Neutrophil (primary cell): ENCODE results near the gene FLT1.

ENCODE experiments used
- H3K27ac ChIP-seq: fragments of 200-600 bp; sonication (generic); 2 replicates; pipeline ENCODE4 v1.5.1; 2016; ENCODE audit warnings: mild to moderate bottlenecking, moderate library complexity
- H3K27me3 ChIP-seq: fragments of 200-600 bp; sonication (generic); 2 replicates; pipeline ENCODE4 v1.6.0; 2016; ENCODE audit warnings: mild to moderate bottlenecking
- H3K36me3 ChIP-seq: fragments of 200-600 bp; sonication (generic); 2 replicates; pipeline ENCODE4 v1.5.1; 2017
- H3K4me1 ChIP-seq, 2 experiments: fragments of 200-600 bp in 1 of 2; sonication (generic) in 1 of 2; 1 replicate in 1 of 2; 2 replicates in 1 of 2; pipeline versions ENCODE4 v1.5.1 to v1.6.1; 2013 to 2016; ENCODE audit warnings: low read depth in 1 of 2, low read length in 1 of 2, mild to moderate bottlenecking in 1 of 2, moderate library complexity in 1 of 2; ENCODE audit not compliant: control insufficient read depth in 1 of 2, insufficient read depth in 1 of 2
- H3K4me3 ChIP-seq, 2 experiments: fragments of 200-600 bp in 1 of 2; sonication (generic) in 1 of 2; 1 replicate in 1 of 2; 2 replicates in 1 of 2; pipeline ENCODE4 v1.5.1; 2013 to 2016; ENCODE audit warnings: low read depth in 1 of 2, low read length in 1 of 2, mild to moderate bottlenecking in 1 of 2, moderate library complexity in 1 of 2
- H3K9me3 ChIP-seq: fragments of 200-600 bp; sonication (generic); 2 replicates; pipeline ENCODE4 v1.5.1; 2016
- CTCF ChIP-seq: fragments of 200-600 bp; sonication (generic); IDR thresholded peaks from 2 replicates; pipeline ENCODE4 v1.5.1; 2016; ENCODE audit warnings: antibody characterized with exemption

The FLT1 gene

DNA sequence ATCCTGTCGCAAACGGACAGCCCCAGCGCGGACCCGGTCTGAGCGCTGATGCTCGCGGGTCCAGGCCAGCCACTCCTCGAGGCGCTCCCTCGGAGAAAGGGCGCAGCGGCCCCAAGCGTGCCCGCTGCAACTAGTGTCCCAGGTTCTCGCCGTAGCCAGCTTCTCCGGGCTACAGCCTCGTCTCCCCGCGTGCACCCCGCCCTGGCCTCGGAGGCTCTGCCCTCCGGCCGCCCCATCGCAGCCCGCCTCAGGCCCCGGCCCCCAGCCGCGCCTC lies 487 bp downstream of the FLT1 start:
- H3K4me1 ChIP-seq = peaks cover 38 to 43% of the 10 kb centered on the region in 2 experiments
- no peak for TF ChIP-seq CTCF
- H3K36me3 ChIP-seq = no peaks in the 10 kb centered on the region
- peak overlapping the region; percentile 64 to 73 for H3K4me3 ChIP-seq
- H3K9me3 ChIP-seq = no peaks in the 10 kb centered on the region
- peaks cover 92% of the 10 kb centered on the region for H3K27me3 ChIP-seq
- no peak overlapping the region for H3K27ac ChIP-seq

- Histone ChIP-seq H3K4me1 (peaks cover 42 to 48% of the 10 kb centered on the region in 2 experiments), H3K27me3 (peaks cover 98% of the 10 kb centered on the region), H3K36me3 (no peaks in the 10 kb centered on the region), H3K4me3 (peak overlapping the region; percentile 64 to 73), H3K27ac (no peak overlapping the region), H3K9me3 (no peaks in the 10 kb centered on the region)
- TF ChIP-seq CTCF = no peak
Observed at GRCh38 chr13:28493740-28494503, 1.0 kb downstream of the FLT1 start.

GRCh38 chr13:28492569-28493367 lies 2.2 kb downstream of the FLT1 start:
- no peak for TF ChIP-seq CTCF
- Histone ChIP-seq H3K4me3 (peak overlapping the region in 1 of 2 experiments; percentile 73), H3K36me3 (no peaks in the 10 kb centered on the region), H3K9me3 (no peaks in the 10 kb centered on the region), H3K27ac (no peak overlapping the region), H3K27me3 (peaks cover 99% of the 10 kb centered on the region), H3K4me1 (peaks cover 42 to 50% of the 10 kb centered on the region in 2 experiments)

GRCh38 chr13:28490061-28490460 lies 4.9 kb downstream of the FLT1 start:
- no peaks in the 10 kb centered on the region for H3K9me3 ChIP-seq
- peaks cover 81% of the 10 kb centered on the region for H3K27me3 ChIP-seq
- no peak for TF ChIP-seq CTCF
- H3K4me3 ChIP-seq = no peak overlapping the region
- no peaks in the 10 kb centered on the region for H3K36me3 ChIP-seq
- H3K4me1 ChIP-seq = peaks cover 36 to 41% of the 10 kb centered on the region in 2 experiments
- H3K27ac ChIP-seq = no peak overlapping the region

GRCh38 chr13:28489524-28489931 lies 5.4 kb downstream of the FLT1 start:
- Histone ChIP-seq H3K4me1 (peaks cover 31 to 35% of the 10 kb centered on the region in 2 experiments), H3K36me3 (no peaks in the 10 kb centered on the region), H3K27me3 (peaks cover 78% of the 10 kb centered on the region), H3K27ac (no peak overlapping the region), H3K4me3 (no peak overlapping the region), H3K9me3 (no peaks in the 10 kb centered on the region)
- TF ChIP-seq CTCF = no peak
